RWPE2 (cell line): ENCODE results near the gene TLL1.

ENCODE experiments used
- ATAC-seq: fragments of 200-7000 bp; cut with Tn5 transposase; 3 replicates; pipeline ENCODE4 v1.9.1; 2021; ENCODE audit warnings: low read depth
- DNase-seq: peaks from one replicate; pipeline ENCODE4 v3.0.0-alpha.2; 2020; ENCODE audit warnings: low spot score
- H3K27ac ChIP-seq: fragments of 450-650 bp; 2 replicates; pipeline ENCODE4 v1.5.1; 2017; ENCODE audit warnings: mild to moderate bottlenecking; ENCODE audit not compliant: poor library complexity, severe bottlenecking
- H3K27me3 ChIP-seq: fragments of 250-450 bp; sonication (Bioruptor Pico); 2 replicates; pipeline ENCODE4 v1.5.1; 2021; ENCODE audit warnings: mild to moderate bottlenecking, moderate library complexity; ENCODE audit not compliant: insufficient read depth, poor library complexity, severe bottlenecking
- H3K36me3 ChIP-seq: fragments of 250-450 bp; sonication (Bioruptor Pico); 2 replicates; pipeline ENCODE4 v1.5.1; 2020; ENCODE audit warnings: low read depth, mild to moderate bottlenecking, moderate library complexity
- H3K4me1 ChIP-seq: fragments of 250-450 bp; sonication (Bioruptor Pico); 2 replicates; pipeline ENCODE4 v1.5.1; 2021; ENCODE audit warnings: mild to moderate bottlenecking, moderate library complexity; ENCODE audit not compliant: insufficient read depth, poor library complexity, severe bottlenecking
- H3K4me3 ChIP-seq: fragments of 250-450 bp; sonication (Bioruptor Pico); 2 replicates; pipeline ENCODE4 v1.5.1; 2021; ENCODE audit warnings: mild to moderate bottlenecking, moderate library complexity; ENCODE audit not compliant: severe bottlenecking
- H3K9me3 ChIP-seq: fragments of 250-450 bp; sonication (Bioruptor Pico); 2 replicates; pipeline ENCODE4 v1.5.1; 2021; ENCODE audit warnings: mild to moderate bottlenecking, moderate library complexity; ENCODE audit not compliant: severe bottlenecking
- CTCF ChIP-seq: fragments of 450-650 bp; IDR thresholded peaks from one replicate; pipeline ENCODE4 v1.5.1; 2017; ENCODE audit warnings: mild to moderate bottlenecking, moderate library complexity; ENCODE audit not compliant: poor library complexity, severe bottlenecking

Gene TLL1

GRCh38 chr4:166121897-166122296 lies 248.9 kb downstream of the TLL1 start:
- Histone ChIP-seq H3K27me3 (no peaks in the 10 kb centered on the region), H3K36me3 (no peaks in the 10 kb centered on the region), H3K27ac (no peak overlapping the region), H3K9me3 (no peaks in the 10 kb centered on the region), H3K4me1 (no peaks in the 10 kb centered on the region), H3K4me3 (no peak overlapping the region)
- DNase-seq, result no peak
- TF ChIP-seq CTCF, result no peak
- no peak for ATAC-seq

- Histone ChIP-seq H3K27me3 (no peaks in the 10 kb centered on the region), H3K4me3 (no peak overlapping the region), H3K9me3 (no peaks in the 10 kb centered on the region), H3K36me3 (no peaks in the 10 kb centered on the region), H3K4me1 (no peaks in the 10 kb centered on the region), H3K27ac (no peak overlapping the region)
- ATAC-seq (no peak), DNase-seq (no peak)
- TF ChIP-seq CTCF, result no peak
Measured at GRCh38 chr4:166123546-166123945, 250.5 kb downstream of the TLL1 start.

GRCh38 chr4:166128403-166128802 lies 255.4 kb downstream of the TLL1 start:
- TF ChIP-seq CTCF, result no peak
- Histone ChIP-seq H3K4me1 (no peaks in the 10 kb centered on the region), H3K27ac (no peak overlapping the region), H3K4me3 (no peak overlapping the region), H3K27me3 (no peaks in the 10 kb centered on the region), H3K36me3 (no peaks in the 10 kb centered on the region), H3K9me3 (no peaks in the 10 kb centered on the region)
- ATAC-seq, result peak; percentile 49
- no peak for DNase-seq

GRCh38 chr4:166134285-166134684 lies 261.2 kb downstream of the TLL1 start:
- Histone ChIP-seq H3K4me3 (no peak overlapping the region), H3K36me3 (no peaks in the 10 kb centered on the region), H3K27me3 (no peaks in the 10 kb centered on the region), H3K9me3 (no peaks in the 10 kb centered on the region), H3K27ac (no peak overlapping the region), H3K4me1 (no peaks in the 10 kb centered on the region)
- ATAC-seq (no peak), DNase-seq (no peak)
- no peak for TF ChIP-seq CTCF

- Histone ChIP-seq H3K27ac (no peak overlapping the region), H3K9me3 (no peaks in the 10 kb centered on the region), H3K36me3 (no peaks in the 10 kb centered on the region), H3K4me1 (no peaks in the 10 kb centered on the region), H3K27me3 (no peaks in the 10 kb centered on the region), H3K4me3 (no peak overlapping the region)
- DNase-seq (no peak), ATAC-seq (no peak)
- no peak for TF ChIP-seq CTCF
Measured at GRCh38 chr4:166140951-166141350, 267.9 kb downstream of the TLL1 start.
